Keratinocyte (primary cell): ENCODE measurements around the gene LSM14B.

Experiments
- CTCF ChIP-seq, 3 experiments: IDR thresholded peaks in 1 of 3; conservative IDR thresholded peaks in 1 of 3; optimal IDR thresholded peaks in 1 of 3; 2 replicates in 2 of 3; 3 replicates in 1 of 3; pipeline versions ENCODE3 to v1.5.1; 2011; ENCODE audit warnings: low read length in 3 of 3, mild to moderate bottlenecking in 3 of 3, moderate library complexity in 2 of 3, control low read depth in 1 of 3, inconsistent platforms in 1 of 3; ENCODE audit not compliant: insufficient read depth in 2 of 3; ENCODE audit errors: extremely low read depth in 1 of 3
- EZH2 ChIP-seq: IDR thresholded peaks from one replicate; pipeline ENCODE4 v1.6.1; 2012; ENCODE audit warnings: inconsistent platforms, mild to moderate bottlenecking, low read length, moderate library complexity

GRCh38 chr20:62178316-62179161, 56.3 kb downstream of the LSM14B start:
- TF ChIP-seq CTCF (optimal IDR thresholded peaks at IDR 0.05 in 1 of 3, IDR thresholded peaks at IDR 0.05 in 1 of 3, conservative IDR thresholded peaks at IDR 0.05 in 1 of 3; ENCODE audit: extremely low read depth in 1 of 3, insufficient read depth in 2 of 3, low read length in 3 of 3) (no peak), EZH2 (no peak)
